ENCODE results near the gene SCARB1. TPM values are rescaled to one million over a fixed set of nuclear protein-coding genes. Genes with fewer than 3 reads are reported as not detected.

Gene SCARB1
- total and polyA plus RNA-seq, 2 of the 13 experiments (the other 11 are each of a cell fraction or from before 2014, with no cell fraction given), result 63.4 to 160 TPM

GRCh38 chr12:124829008-124829707, 34.5 kb downstream of the SCARB1 start (continued):
- TF ChIP-seq ZNF142 (CRISPR knock-in tag; IDR thresholded peaks at IDR 0.05) (no peak), TEF (CRISPR knock-in tag; IDR thresholded peaks at IDR 0.05) (no peak), USF2 (IDR thresholded peaks at IDR 0.05; ENCODE audit: low read depth, low read length) (no peak), USF2 (CRISPR knock-in tag; IDR thresholded peaks at IDR 0.05; ENCODE audit: borderline replicate concordance) (no peak), HNRNPUL1 (IDR thresholded peaks at IDR 0.05; ENCODE audit: low read depth, low read length) (no peak), ZKSCAN1 (IDR thresholded peaks at IDR 0.05; ENCODE audit: low read length) (no peak), EED (CRISPR knock-in tag; IDR thresholded peaks at IDR 0.05) (no peak), ZNF557 (CRISPR knock-in tag; IDR thresholded peaks at IDR 0.05) (no peak), MEF2D (CRISPR knock-in tag; IDR thresholded peaks at IDR 0.05) (peak; percentile 69), ZNF777 (CRISPR knock-in tag; IDR thresholded peaks at IDR 0.05) (no peak), ZNF615 (CRISPR knock-in tag; IDR thresholded peaks at IDR 0.05; ENCODE audit: borderline replicate concordance) (0 out of 2 replicates have a peak, but pooled peaks have one; percentile 39), ZBTB4 (CRISPR knock-in tag; IDR thresholded peaks at IDR 0.05; ENCODE audit: borderline replicate concordance) (no peak), SAP130 (CRISPR knock-in tag; IDR thresholded peaks at IDR 0.05; ENCODE audit: low read depth) (peak; percentile 71), RELA (CRISPR knock-in tag; IDR thresholded peaks at IDR 0.05) (no peak), RFX3 (CRISPR knock-in tag; IDR thresholded peaks at IDR 0.05) (no peak), MAFG (CRISPR knock-in tag; IDR thresholded peaks at IDR 0.05) (no peak), HOXA5 (CRISPR knock-in tag; IDR thresholded peaks at IDR 0.05) (peak; percentile 99), ISL2 (CRISPR knock-in tag; IDR thresholded peaks at IDR 0.05) (no peak; the same call in 1 of the 2 replicates)
